ENCODE results near the gene SEMA5B.

Gene SEMA5B

GRCh38 chr3:122932251-122932967 lies 95.2 kb downstream of the SEMA5B start:
- Histone ChIP-seq H3K36me3 (replicated peaks) (no peaks in the 10 kb centered on the region), H3K4me3 (ENCODE audit: low read depth, low read length) (no peak overlapping the region), H3K27ac (no peak overlapping the region), H3K27me3 (replicated peaks) (no peaks in the 10 kb centered on the region)
- peak; percentile 12 for DNase-seq
- in situ Hi-C loops (cut with HindIII; ENCODE audit: low pct_ligation_motif_present, low sequenced_read_pairs), result no loop called here
- TF ChIP-seq CTCF (IDR thresholded peaks at IDR 0.05; ENCODE audit: low read depth, low read length, missing control alignments), result no peak

GRCh38 chr3:122931636-122932035 lies 95.9 kb downstream of the SEMA5B start:
- Histone ChIP-seq H3K36me3 (replicated peaks) (no peaks in the 10 kb centered on the region), H3K27ac (no peak overlapping the region), H3K4me3 (ENCODE audit: low read depth, low read length) (no peak overlapping the region), H3K27me3 (replicated peaks) (no peaks in the 10 kb centered on the region)
- in situ Hi-C loops (cut with HindIII; ENCODE audit: low pct_ligation_motif_present, low sequenced_read_pairs), result no loop called here
- no peak for TF ChIP-seq CTCF (IDR thresholded peaks at IDR 0.05; ENCODE audit: low read depth, low read length, missing control alignments)
- DNase-seq, result no peak

GRCh38 chr3:122930063-122930997 lies 97.2 kb downstream of the SEMA5B start:
- no peaks in the 10 kb centered on the region for H3K36me3 ChIP-seq (replicated peaks)
- DNase-seq, result no peak
- no peak for TF ChIP-seq CTCF (IDR thresholded peaks at IDR 0.05; ENCODE audit: low read depth, low read length, missing control alignments)
- no peak overlapping the region for H3K27ac ChIP-seq
- H3K4me3 ChIP-seq (ENCODE audit: low read depth, low read length), result no peak overlapping the region
- in situ Hi-C loops (cut with HindIII; ENCODE audit: low pct_ligation_motif_present, low sequenced_read_pairs), result no loop called here
- H3K27me3 ChIP-seq (replicated peaks), result no peaks in the 10 kb centered on the region

- Histone ChIP-seq H3K36me3 (replicated peaks) (no peaks in the 10 kb centered on the region), H3K27me3 (replicated peaks) (no peaks in the 10 kb centered on the region), H3K4me3 (ENCODE audit: low read depth, low read length) (no peak overlapping the region), H3K27ac (no peak overlapping the region)
- TF ChIP-seq CTCF (IDR thresholded peaks at IDR 0.05; ENCODE audit: low read depth, low read length, missing control alignments), result no peak
- in situ Hi-C loops (cut with HindIII; ENCODE audit: low pct_ligation_motif_present, low sequenced_read_pairs), result no loop called here
- no peak for DNase-seq
These were observed 98.1 kb downstream of the SEMA5B start for GRCh38 chr3:122929188-122930062.

- TF ChIP-seq CTCF (IDR thresholded peaks at IDR 0.05; ENCODE audit: low read depth, low read length, missing control alignments), result no peak
- H3K4me3 ChIP-seq (ENCODE audit: low read depth, low read length), result no peak overlapping the region
- no peak overlapping the region for H3K27ac ChIP-seq
- DNase-seq, result no peak
- H3K36me3 ChIP-seq (replicated peaks), result no peaks in the 10 kb centered on the region
- in situ Hi-C loops (cut with HindIII; ENCODE audit: low pct_ligation_motif_present, low sequenced_read_pairs), result no loop called here
- H3K27me3 ChIP-seq (replicated peaks), result peaks cover 2% of the 10 kb centered on the region
These were observed 99.0 kb downstream of the SEMA5B start for GRCh38 chr3:122928396-122929187.

All from brain microvascular endothelial cell (primary cell).